ENCODE measurements around the gene RIT2.
A peak's percentile ranks its signal among the peaks of the same experiment; 100 is the strongest.

Gene RIT2

GRCh38 chr18:42773870-42774269, 341.6 kb downstream of the RIT2 start:
- H3K27me3 Mint-ChIP-seq (ENCODE audit: low read depth) = no peaks in the 10 kb centered on the region
- H3K27ac Mint-ChIP-seq = no peak overlapping the region
- H3K9me3 Mint-ChIP-seq = no peaks in the 10 kb centered on the region
- TF ChIP-seq CTCF (IDR thresholded peaks at IDR 0.05; ENCODE audit: unreplicated experiment in 3 of 3) = no peak
- H3K36me3 Mint-ChIP-seq (ENCODE audit: low read depth) = no peaks in the 10 kb centered on the region
- no peak overlapping the region for H3K4me3 Mint-ChIP-seq
- H3K4me1 Mint-ChIP-seq = no peaks in the 10 kb centered on the region

GRCh38 chr18:42771936-42772335, 343.5 kb downstream of the RIT2 start:
- Mint-ChIP-seq H3K4me3 (no peak overlapping the region), H3K9me3 (peaks cover 2% of the 10 kb centered on the region), H3K27ac (no peak overlapping the region), H3K27me3 (ENCODE audit: low read depth) (no peaks in the 10 kb centered on the region), H3K36me3 (ENCODE audit: low read depth) (peaks cover 4% of the 10 kb centered on the region), H3K4me1 (no peaks in the 10 kb centered on the region)
- no peak for TF ChIP-seq CTCF (IDR thresholded peaks at IDR 0.05; ENCODE audit: unreplicated experiment in 3 of 3)

- TF ChIP-seq CTCF (IDR thresholded peaks at IDR 0.05; ENCODE audit: unreplicated experiment in 3 of 3) = no peak
- Mint-ChIP-seq H3K27ac (peak overlapping the region in 1 of 3 experiments; percentile 27), H3K27me3 (ENCODE audit: low read depth) (no peaks in the 10 kb centered on the region), H3K9me3 (peaks cover 8% of the 10 kb centered on the region), H3K4me1 (no peaks in the 10 kb centered on the region), H3K4me3 (no peak overlapping the region), H3K36me3 (ENCODE audit: low read depth) (peaks cover 4% of the 10 kb centered on the region)
These were observed 350.2 kb downstream of the RIT2 start for GRCh38 chr18:42765302-42765701.

- no peaks in the 10 kb centered on the region for H3K36me3 Mint-ChIP-seq (ENCODE audit: low read depth)
- H3K9me3 Mint-ChIP-seq = no peaks in the 10 kb centered on the region
- H3K27me3 Mint-ChIP-seq (ENCODE audit: low read depth) = no peaks in the 10 kb centered on the region
- no peak overlapping the region for H3K4me3 Mint-ChIP-seq
- no peak overlapping the region for H3K27ac Mint-ChIP-seq
- no peak for TF ChIP-seq CTCF (IDR thresholded peaks at IDR 0.05; ENCODE audit: unreplicated experiment in 3 of 3)
- no peaks in the 10 kb centered on the region for H3K4me1 Mint-ChIP-seq
These were observed 355.2 kb downstream of the RIT2 start for GRCh38 chr18:42760290-42760689.

GRCh38 chr18:42758852-42759251, 356.6 kb downstream of the RIT2 start:
- H3K4me1 Mint-ChIP-seq = no peaks in the 10 kb centered on the region
- no peak for TF ChIP-seq CTCF (IDR thresholded peaks at IDR 0.05; ENCODE audit: unreplicated experiment in 3 of 3)
- H3K9me3 Mint-ChIP-seq = no peaks in the 10 kb centered on the region
- H3K4me3 Mint-ChIP-seq = no peak overlapping the region
- no peaks in the 10 kb centered on the region for H3K36me3 Mint-ChIP-seq (ENCODE audit: low read depth)
- H3K27me3 Mint-ChIP-seq (ENCODE audit: low read depth) = no peaks in the 10 kb centered on the region
- peak overlapping the region in 1 of 3 experiments; percentile 59 for H3K27ac Mint-ChIP-seq

- no peak overlapping the region for H3K4me3 Mint-ChIP-seq
- no peak overlapping the region for H3K27ac Mint-ChIP-seq
- no peaks in the 10 kb centered on the region for H3K9me3 Mint-ChIP-seq
- no peak for TF ChIP-seq CTCF (IDR thresholded peaks at IDR 0.05; ENCODE audit: unreplicated experiment in 3 of 3)
- H3K4me1 Mint-ChIP-seq = no peaks in the 10 kb centered on the region
- no peaks in the 10 kb centered on the region for H3K36me3 Mint-ChIP-seq (ENCODE audit: low read depth)
- no peaks in the 10 kb centered on the region for H3K27me3 Mint-ChIP-seq (ENCODE audit: low read depth)
These were observed 359.3 kb downstream of the RIT2 start for GRCh38 chr18:42756214-42756613.
